NCI-H187 treated with DMSO at 0.1 percent for 48 hours (cell line): Measurements from ENCODE around the gene KCNK6.

Experiments used
- DNase-seq: peaks from one replicate; lab custom pipeline; 2025; lab: John Stamatoyannopoulos, UW

The KCNK6 gene

DNA sequence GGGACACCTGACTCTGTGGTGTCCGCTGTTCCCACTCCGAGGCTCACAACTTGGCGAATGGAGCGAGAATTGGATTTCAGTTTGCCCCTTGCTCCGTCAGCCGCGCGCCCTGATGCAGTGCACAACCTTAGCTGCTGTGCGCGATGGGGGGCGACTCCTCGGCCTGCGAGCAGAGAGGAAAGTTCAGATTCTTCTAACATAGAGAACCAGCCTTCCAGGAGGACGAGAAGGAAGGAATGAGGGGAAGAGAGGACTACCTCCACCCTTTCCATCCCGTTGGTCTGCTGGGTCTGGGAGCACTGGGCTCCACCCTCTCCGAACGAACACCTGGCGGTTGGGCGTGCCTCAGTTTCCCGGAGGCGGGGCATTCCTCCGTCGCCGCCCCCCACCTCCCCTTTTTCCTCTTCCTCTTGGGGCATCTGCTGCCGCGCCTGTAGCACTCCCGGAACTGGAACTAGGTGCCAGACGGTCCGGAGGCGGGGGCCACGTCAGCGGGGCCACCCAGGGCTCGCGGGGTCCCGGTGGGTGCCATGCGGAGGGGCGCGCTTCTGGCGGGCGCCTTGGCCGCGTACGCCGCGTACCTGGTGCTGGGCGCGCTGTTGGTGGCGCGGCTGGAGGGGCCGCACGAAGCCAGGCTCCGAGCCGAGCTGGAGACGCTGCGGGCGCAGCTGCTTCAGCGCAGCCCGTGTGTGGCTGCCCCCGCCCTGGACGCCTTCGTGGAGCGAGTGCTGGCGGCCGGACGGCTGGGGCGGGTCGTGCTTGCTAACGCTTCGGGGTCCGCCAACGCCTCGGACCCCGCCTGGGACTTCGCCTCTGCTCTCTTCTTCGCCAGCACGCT lies at the start of gene KCNK6:
TSS of gene KCNK6 (plus strand) at position 425 of the 838 bp plus-strand sequence. CDS start at position 531, 106 bp downstream.
- no peak for DNase-seq

DNA sequence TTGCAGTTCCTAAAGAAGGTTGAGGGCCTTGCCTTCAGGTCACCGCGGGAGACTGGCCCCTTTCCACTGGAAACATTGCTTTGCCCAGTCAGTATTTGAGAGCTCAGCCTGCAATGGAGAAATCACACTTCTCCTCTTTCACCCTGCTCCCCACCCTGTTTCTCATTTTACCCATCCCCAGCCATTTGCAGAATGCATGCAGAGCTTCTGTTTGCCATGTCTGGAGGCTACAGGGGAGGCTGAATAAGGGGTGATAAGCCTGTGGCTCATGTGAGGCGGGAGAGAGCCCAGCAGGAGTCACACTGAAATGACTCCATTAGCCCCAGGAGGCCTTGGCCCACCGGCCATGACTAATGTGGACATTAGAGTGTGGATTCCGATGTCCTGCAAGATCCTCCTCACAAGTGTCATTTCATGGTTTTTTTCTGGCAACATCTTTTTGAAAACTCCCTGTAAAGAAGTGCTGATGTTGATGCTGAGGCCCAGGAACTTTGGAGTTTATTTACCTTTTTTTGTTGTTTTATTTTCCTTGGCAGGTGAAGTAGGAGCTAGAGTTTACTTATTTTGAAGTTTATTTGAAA lies 49.0 kb upstream of the KCNK6 start:
- no peak for DNase-seq

DNA sequence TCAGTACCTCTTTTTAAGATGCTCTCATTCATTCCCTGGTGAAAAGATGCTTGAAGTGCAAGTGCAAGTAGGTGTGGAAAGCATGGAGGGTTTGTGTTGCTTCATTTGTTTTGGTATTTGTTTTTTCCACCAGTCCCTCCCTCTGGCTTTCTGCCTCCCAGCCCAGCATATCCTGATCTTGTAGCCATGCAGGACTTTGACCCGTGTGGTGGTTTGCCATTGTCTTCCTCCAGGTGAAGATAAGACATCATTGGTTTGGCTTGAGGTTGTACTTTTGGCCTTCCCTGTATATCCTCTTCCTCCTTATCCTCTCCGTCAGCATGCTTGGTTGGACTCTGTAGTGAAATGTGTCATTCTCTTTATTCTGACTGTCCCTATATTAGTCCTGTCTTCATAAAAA lies 46.1 kb upstream of the KCNK6 start:
- DNase-seq, result no peak

DNA sequence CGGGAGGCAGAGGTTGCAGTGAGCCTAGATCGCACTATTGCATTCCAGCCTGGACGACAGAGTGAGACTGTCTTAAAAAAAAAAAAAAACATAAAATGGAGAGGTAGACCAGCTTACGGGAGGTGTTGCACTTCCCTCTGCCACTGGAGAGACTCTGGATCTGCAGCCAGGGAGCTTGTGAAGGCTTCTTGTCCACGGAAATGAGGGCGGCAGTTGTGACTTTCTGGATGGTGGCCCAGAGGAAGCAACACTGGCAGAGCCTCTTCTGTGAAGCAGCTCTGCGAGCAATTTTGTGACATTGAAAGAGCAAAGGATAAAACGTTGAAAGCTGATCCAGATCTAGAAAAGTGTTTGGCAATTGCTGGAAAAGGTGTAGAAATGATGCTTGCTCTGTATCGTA lies 44.9 kb upstream of the KCNK6 start:
- DNase-seq, result no peak

DNA sequence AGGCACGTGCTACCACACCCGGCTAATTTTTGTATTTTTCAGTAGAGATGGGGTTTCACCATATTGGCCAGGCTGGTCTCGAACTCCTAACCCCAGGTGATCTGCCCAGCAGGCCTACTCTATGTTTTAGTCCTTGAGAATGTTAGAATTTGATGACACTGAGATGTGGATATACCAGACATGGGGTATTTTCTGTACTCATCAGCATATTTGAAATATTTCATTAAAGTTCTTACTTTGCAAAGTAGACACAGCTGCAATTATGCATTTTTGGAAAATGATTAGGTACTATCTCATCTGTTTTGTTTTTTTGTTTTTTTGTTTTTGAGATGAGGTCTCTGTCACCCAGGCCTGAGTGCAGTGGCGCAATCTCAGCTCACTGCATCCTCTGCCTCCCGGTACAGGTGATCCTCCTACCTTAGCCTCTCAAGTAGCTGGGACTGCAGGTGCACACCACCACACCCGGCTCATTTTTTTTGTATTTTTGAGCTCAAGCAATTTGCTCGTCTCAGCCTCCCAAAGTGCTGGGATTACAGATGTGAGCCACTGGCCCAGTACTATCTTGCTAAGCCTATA lies 42.6 kb upstream of the KCNK6 start:
- DNase-seq, result no peak

DNA sequence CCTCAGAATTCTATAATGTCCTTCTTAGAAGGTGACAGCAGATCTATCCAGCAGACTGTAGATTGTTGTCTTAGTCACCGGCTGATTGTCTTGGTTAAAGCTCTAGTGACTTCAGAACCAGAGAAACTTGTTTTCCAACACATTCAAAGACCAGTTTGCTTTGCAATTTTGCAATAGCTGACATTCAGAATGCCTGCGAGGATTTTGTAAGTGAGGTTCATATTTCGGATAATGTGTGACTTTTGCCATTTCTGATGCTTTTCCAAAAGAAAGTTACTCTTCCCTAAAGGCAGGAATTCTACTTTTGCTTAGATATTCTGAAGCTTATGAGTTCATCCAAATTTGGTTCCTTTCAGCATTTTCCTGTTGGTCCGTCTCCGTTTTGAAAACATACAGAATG lies 42.1 kb upstream of the KCNK6 start:
- DNase-seq, result no peak

DNA sequence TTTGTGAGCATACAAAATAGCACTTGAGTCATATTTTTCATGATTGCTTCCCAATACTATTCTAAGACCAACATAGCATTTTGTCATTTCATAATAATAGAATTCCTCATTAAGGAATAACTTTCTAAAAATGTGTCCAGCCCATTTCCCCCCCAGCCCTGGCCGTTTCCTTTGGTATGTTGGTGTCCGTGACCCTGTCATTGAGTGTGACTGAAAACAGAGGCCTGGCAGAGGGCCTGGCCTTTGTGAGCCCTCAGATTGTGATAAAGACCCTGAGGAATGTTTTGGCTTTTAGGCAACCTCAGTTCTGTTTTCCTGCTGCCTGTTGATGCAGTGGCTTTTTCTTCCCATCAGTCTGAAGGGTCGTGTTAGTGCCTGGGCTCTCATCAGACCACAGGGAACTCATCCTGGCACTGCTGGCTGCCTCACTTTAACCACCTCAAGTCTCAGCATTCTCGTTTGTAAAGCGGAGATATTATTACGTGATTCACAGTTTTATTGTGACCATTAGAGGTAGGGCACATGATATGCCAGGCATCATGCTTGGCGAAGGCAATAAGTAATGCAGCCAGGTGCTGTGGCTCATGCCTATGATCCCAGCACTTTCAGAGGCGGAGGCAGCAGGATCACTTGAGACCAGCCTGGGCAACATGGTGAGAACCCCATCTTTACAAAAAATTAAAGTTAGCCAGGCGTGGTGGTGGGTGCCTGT lies 41.5 kb upstream of the KCNK6 start:
- no peak for DNase-seq

DNA sequence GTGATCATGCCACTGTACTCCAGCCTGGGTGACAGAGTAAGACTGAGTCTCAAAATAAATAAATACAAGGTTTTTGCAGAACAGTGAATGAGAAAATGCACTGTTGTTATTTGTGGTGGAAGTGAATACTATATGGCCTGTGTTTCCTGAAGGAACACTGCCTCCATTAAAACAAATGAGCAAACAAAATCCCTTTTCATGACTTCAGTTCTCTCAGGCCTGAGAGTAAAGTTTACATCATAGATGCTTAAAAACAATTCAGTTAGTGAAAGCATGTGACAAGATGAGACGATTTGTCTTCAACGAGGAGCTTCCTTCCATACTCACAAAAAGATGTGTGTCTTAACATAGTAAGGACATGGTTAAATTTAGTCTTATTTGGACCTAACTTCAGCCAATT lies 40.9 kb upstream of the KCNK6 start:
- no peak for DNase-seq

DNA sequence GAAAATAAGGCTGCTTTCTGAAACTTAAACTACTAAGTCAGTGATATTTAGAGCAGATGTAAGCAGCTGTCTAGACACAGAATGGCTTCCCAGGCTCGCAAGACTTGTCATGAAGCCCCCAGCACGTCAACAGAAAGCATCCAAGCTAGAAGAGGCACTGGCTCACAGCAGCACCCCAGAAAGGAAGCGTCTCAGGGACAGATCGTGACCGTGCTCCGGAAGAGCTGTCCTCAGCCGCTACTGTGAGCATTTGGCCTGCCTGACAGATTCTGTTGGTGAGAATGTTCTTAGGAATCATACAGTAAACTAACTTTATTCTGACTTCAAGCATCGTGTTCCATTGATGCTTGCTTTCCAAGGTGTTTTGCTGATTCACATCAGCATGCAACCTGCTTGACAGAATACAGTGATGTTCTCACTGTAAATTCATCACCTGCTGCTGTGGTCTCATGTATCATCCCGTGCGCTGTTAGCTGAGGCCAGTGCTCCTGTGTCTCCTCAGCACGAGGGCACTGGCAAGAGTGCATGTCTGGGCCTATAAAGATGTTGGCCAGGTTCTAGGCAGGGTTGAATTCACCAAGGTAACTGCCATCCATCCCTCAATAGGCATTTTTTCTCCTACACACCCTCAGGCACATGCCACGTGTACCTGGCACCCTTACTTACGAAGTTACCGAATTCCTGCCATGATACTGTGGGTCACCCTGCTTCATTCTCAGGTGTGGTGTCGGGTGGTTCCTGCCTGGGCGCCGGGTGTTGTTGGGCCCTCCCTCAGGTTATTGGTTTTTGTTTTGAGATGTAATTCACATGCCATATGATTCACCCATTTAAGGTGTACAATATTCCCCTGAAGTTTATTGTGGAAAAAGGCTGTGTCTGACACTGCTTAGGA lies 39.4 kb upstream of the KCNK6 start:
- DNase-seq, result no peak

DNA sequence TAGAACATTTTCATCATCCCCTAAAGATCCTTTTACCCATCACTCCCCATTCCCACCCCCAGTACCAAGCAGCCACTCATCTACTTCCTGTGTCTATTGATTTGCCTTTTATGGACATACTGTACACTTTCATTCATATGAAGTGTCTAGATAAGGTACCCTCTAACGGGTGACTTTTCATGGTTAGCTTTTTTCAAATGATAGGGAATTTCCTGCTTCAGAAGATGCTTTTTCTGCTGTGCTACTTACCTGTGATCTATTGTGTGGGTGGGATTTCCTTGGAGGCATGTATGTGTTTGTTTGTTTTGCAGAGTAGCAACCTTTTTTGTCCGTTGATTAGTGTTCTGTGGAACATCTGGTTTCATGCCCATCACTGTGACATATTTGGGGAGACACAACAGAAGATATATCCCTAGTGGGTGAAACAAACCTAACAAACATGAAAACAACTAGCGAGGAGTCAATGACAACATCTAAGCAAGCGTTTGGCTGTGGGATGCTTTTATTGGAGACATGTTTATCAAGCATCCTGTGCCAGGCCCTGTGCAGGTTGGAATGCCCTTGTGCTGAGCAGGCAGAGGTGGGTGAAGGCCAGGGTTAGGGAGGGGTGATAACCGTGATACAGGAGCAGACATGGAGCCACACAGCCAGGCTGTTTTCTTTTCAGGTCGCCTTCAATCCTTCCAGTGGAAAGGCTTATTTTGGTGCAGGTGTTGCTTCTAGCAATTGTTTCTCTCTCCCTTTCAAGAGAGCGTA lies 37.7 kb upstream of the KCNK6 start:
- no peak for DNase-seq

DNA sequence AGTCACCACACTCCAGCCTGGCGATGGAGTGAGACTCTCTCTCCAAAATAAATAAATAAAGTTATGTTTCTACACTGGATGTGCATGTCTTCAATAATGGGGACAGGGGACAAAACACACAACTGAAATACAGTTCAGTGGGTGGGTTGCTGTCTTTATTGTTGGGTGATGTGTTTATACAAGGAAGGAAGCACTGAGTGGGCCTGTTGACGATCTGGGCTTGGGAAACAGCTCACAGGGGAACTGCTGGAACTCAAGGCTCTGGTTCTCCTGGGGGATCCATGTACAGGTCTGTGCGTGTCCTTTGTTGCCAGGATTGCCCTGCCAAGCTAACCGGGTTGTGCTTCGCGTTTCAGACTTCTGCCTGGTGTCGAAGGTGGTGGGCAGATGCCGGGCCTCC lies 36.4 kb upstream of the KCNK6 start:
- DNase-seq, result no peak

DNA sequence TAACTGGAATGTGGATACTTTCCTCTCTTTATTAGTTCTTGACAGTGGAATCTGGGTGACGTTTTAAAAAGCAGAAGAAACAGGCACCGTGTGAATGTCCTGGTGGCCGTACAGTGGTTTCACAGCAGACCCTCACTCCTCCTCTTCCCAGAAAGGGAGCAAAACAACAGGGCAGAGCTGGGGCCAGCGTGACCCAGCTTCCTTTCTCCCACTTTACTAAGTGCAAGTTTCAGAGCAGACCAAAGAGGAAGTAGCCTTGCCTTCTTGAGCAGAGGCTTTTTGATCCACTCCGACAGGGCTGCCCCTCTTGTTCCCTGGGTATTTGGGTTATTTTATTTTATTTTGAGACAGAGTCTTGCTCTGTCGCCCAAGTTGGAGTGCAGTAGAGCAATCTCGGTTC lies 35.2 kb upstream of the KCNK6 start:
- DNase-seq, result no peak

DNA sequence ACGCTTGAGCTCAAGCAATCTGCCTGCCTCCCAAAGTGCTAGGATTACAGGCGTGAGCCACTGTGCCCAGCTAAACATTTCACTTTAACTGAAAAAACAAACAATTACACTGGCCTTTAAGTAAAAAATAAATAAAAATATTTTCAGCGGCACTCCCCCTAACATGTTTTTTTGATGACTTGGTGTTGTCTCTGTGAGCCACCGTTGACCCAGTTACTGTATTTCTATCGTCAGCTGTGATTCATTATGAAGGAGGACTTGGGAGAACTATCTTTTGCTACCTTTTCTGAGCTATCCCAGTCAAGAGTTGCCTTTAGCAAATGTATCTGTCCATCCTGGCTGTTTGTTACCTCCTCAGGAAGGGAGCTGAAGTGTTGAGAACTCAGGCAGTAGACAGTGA lies 34.1 kb upstream of the KCNK6 start:
- no peak for DNase-seq

DNA sequence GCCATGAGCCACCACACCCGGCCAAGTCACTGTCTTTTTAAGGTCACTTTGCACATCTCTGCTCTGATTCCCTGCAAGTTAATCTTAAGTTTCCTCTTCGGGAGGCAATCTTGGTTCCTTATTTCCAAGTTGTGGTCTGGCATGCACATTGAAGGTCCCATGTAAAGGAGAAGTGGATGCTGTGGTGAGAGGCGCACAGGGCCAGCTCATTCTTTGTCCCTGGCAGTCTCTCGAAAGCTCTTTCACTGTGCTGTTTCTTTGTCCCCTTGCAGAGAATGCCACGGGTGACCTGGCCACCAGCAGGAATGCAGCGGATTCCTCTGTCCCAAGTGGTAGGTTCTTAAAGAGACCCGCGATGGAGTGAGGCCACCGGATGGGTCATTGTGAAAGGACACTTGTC lies 32.0 kb upstream of the KCNK6 start:
- DNase-seq, result no peak

DNA sequence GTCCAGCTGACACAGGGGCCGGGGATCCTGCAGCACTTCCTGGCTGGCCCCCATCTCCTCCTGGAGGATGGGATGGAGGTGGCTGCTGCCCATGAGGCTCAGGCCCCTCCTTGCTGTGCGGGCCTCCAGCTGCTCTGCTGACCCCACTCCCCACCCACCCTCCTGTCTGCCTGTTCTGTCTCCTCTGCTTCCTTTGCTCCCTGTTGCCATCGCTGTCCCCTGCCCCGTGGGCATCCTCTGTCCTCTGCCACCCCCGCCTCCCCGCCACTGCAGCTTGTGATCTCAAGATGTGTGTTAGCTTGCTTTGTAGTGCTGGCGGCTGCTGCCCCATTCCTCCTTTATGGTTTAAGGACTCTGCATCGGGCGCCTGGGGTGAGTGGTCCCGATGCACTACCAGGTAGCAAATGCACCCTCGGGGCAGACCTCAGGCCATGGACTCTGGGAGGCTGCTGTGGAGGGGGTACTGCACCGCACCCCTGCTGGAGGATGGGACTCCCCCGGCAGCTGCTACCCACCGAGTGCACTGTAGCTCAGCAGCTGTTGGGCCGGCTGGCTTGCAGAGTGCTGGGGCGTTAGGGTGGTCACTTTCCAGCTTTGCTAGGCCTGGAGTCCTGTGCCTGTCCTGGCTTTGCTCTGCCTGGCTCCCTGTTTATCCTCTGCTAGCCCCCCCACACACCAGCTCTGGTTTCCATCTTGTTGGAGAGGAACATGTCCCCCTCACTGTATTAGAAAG lies 31.4 kb upstream of the KCNK6 start:
- no peak for DNase-seq

DNA sequence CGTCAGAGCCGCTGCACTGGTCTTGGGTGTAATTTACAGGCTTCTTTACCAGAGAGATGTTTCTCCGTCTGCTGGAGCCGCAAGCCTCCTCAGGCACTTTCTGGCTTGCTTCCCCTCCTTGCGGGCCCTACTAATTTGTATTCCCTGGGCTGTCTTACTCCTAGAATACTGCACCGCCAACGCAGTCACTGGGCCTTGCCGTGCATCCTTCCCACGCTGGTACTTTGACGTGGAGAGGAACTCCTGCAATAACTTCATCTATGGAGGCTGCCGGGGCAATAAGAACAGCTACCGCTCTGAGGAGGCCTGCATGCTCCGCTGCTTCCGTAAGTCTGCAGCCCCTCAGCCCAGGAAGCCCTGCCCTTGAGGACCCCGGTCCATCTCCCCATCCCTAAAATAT lies 29.7 kb upstream of the KCNK6 start:
- no peak for DNase-seq

DNA sequence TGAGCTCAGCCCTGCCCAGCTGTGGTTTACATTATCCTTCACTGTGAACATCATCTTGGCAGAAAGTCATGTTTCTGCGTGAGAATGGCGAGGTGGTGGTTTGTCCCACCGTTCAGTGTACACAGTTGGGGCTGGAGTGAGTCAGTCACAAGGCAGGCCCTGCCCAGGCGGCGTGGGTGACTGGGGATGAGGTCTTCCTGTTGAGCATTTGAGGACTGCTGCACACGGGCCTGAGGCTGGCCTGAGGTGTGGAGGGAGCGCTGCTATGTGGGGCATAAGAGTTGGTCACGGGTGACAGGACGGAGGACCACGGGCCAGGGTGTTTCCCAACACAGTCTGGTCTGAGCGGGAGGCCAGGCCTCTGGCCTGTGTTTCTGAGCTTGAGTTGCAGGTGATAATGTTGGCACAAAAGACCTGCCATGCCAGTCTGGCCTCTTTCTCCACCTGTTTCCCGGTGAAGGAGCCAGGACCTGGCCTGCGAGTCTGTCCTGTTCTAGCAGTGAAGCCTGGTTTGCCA lies 29.0 kb upstream of the KCNK6 start:
- no peak for DNase-seq

DNA sequence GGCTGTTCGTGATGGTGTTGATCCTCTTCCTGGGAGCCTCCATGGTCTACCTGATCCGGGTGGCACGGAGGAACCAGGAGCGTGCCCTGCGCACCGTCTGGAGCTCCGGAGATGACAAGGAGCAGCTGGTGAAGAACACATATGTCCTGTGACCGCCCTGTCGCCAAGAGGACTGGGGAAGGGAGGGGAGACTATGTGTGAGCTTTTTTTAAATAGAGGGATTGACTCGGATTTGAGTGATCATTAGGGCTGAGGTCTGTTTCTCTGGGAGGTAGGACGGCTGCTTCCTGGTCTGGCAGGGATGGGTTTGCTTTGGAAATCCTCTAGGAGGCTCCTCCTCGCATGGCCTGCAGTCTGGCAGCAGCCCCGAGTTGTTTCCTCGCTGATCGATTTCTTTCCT lies 27.8 kb upstream of the KCNK6 start:
- DNase-seq, result no peak

DNA sequence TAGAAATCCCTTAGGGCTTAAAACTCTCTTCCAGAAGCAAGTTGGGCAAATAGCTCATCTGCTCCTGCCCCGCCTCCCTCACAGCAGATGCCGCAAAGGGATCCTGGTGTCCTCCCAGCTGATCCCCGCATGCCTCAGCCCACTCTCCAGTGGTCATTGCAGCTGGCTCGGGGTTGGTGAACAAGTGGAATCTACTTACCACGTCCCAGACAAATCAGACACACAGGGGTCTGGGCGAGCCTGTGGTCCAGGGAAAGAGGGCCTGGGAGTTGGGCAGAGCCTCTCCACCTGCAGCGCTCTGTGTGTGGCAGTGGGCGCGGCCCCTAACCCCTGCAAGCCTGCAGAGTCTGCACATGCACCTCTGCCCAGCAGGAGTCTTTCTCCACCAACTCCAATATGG lies 26.4 kb upstream of the KCNK6 start:
- no peak for DNase-seq

DNA sequence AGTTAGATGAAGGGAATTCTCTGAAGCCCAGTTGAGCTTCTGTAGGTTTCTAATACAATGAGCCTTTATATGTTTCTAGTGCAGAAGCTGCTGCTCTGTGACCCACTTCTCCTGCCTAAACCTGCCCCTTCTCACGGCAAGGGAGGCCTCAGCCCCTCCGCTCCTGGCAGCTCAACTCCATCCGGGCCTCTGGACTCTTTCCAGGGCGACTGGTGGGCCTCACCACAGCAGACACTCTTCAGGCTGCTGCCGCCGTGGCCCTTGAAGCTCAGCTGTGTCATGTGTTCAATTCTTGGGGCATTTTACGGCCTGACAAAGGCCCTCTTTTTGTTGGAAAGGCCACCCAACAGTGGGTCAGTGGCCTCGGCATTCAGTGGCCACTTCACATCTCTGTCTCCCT lies 25.6 kb upstream of the KCNK6 start:
- DNase-seq, result no peak
